GM19468 (cell line): ENCODE data around the gene SPEM3.

Experiments used
- ATAC-seq: cut with Tn5 transposase; IDR thresholded peaks from one replicate; pipeline ENCODE4 v1.9.1; 2021; ENCODE audit warnings: mild to moderate bottlenecking, moderate library complexity, moderate number of reproducible peaks; ENCODE audit not compliant: unreplicated experiment; ENCODE audit errors: extremely low read depth

The SPEM3 gene

GRCh38 chr17:7440113-7440833 lies 11.6 kb downstream of the SPEM3 start:
- ATAC-seq: no peak

GRCh38 chr17:7440834-7441195 lies 12.2 kb downstream of the SPEM3 start:
- ATAC-seq: no peak

GRCh38 chr17:7441266-7441665 lies 12.6 kb downstream of the SPEM3 start:
- ATAC-seq: no peak

GRCh38 chr17:7442142-7442541 lies 13.5 kb downstream of the SPEM3 start:
- no peak for ATAC-seq

GRCh38 chr17:7443499-7444485 lies 15.1 kb downstream of the SPEM3 start:
- no peak for ATAC-seq

- no peak for ATAC-seq
Measured at GRCh38 chr17:7444682-7445618, 16.3 kb downstream of the SPEM3 start, which contains the start of gene CHRNB1. Gene CHRNB1, plus strand, starts transcription at chr17:7445061. Its CDS starts 67 bp downstream, at chr17:7445128.

GRCh38 chr17:7445619-7445968 lies 16.9 kb downstream of the SPEM3 start:
- no peak for ATAC-seq

- no peak for ATAC-seq
Measured at GRCh38 chr17:7448461-7448860, 19.8 kb downstream of the SPEM3 start.

GRCh38 chr17:7459961-7460545 lies 31.4 kb downstream of the SPEM3 start:
- no peak for ATAC-seq

- no peak for ATAC-seq
Measured at GRCh38 chr17:7460850-7461660, 32.4 kb downstream of the SPEM3 start.

- ATAC-seq: no peak
Measured at GRCh38 chr17:7462474-7463371, 34.1 kb downstream of the SPEM3 start.

GRCh38 chr17:7463372-7463846 lies 34.8 kb downstream of the SPEM3 start:
- ATAC-seq: no peak

- ATAC-seq: no peak
Measured at GRCh38 chr17:7464081-7464480, 35.4 kb downstream of the SPEM3 start.

GRCh38 chr17:7465597-7466275 lies 37.1 kb downstream of the SPEM3 start:
- ATAC-seq: no peak

GRCh38 chr17:7466318-7466638 lies 37.6 kb downstream of the SPEM3 start:
- ATAC-seq: no peak

- no peak for ATAC-seq
Measured at GRCh38 chr17:7466639-7467341, 38.1 kb downstream of the SPEM3 start.

GRCh38 chr17:7467498-7467897 lies 38.8 kb downstream of the SPEM3 start:
- ATAC-seq: no peak
